WTC11 (cell line): ENCODE measurements around the gene CELA3A. TPM values are rescaled to one million over a fixed set of nuclear protein-coding genes. Genes with fewer than 3 reads are reported as not detected.
A peak's percentile ranks its signal among the peaks of the same experiment; 100 is the strongest.

ENCODE experiments used
- ATAC-seq: fragments of 200-7000 bp; cut with Tn5 transposase; 2 replicates; pipeline ENCODE4 v1.10.0; 2021; ENCODE audit warnings: mild to moderate bottlenecking, moderate library complexity
- CTCF ChIA-PET: fragments of 300-600 bp; sonication (Branson Sonifier 250); formaldehyde crosslinking; loops from one replicate; lab custom pipeline; 2021; ENCODE audit warnings: antibody characterized with exemption; lab: Charles Lee
- POLR2A ChIA-PET: fragments of 350-600 bp; sonication (Branson Sonifier 250); formaldehyde crosslinking; loops from one replicate; lab custom pipeline; 2021; ENCODE audit warnings: antibody characterized with exemption; lab: Charles Lee
- DNase-seq: peaks from one replicate; pipeline ENCODE4 v3.0.0; 2021; ENCODE audit warnings: low spot score
- H3K27ac Mint-ChIP-seq: 2 replicates; pipeline ENCODE4 v1.8.0; 2021; ENCODE audit warnings: mixed read lengths
- H3K27me3 Mint-ChIP-seq: 2 replicates; pipeline ENCODE4 v1.8.0; 2021; ENCODE audit warnings: low read depth, mild to moderate bottlenecking, moderate library complexity, mixed read lengths
- H3K36me3 Mint-ChIP-seq: 2 replicates; pipeline ENCODE4 v1.8.0; 2021; ENCODE audit warnings: mixed read lengths
- H3K4me1 Mint-ChIP-seq: 2 replicates; pipeline ENCODE4 v1.8.0; 2022; ENCODE audit warnings: mixed read lengths
- H3K4me3 Mint-ChIP-seq: 2 replicates; pipeline ENCODE4 v1.8.0; 2021; ENCODE audit warnings: mild to moderate bottlenecking, moderate library complexity, mixed read lengths
- H3K9me3 Mint-ChIP-seq: 2 replicates; pipeline ENCODE4 v1.8.0; 2021; ENCODE audit warnings: mixed read lengths
- CREM ChIP-seq: sonication (generic); formaldehyde crosslinking; IDR thresholded peaks from 2 replicates; pipeline ENCODE4 v1.8.1; 2022; ENCODE audit warnings: mild to moderate bottlenecking, missing genetic modification reagents, moderate library complexity
- GTF2I ChIP-seq: fragments of 250-450 bp; sonication (Bioruptor Pico); conservative IDR thresholded peaks from 2 replicates; pipeline ENCODE4 v1.4.0; 2021; ENCODE audit warnings: mild to moderate bottlenecking
- HMGA2 ChIP-seq: fragments of 250-450 bp; sonication (Bioruptor Pico); IDR thresholded peaks from 2 replicates; pipeline ENCODE4 v1.4.0; 2021; ENCODE audit warnings: mild to moderate bottlenecking, moderate library complexity
- RORB ChIP-seq: fragments of 250-450 bp; sonication (Bioruptor Pico); IDR thresholded peaks from 2 replicates; pipeline ENCODE4 v1.9.0; 2021; ENCODE audit warnings: mild to moderate bottlenecking
- SMAD3 ChIP-seq: sonication (generic); formaldehyde crosslinking; IDR thresholded peaks from 2 replicates; pipeline ENCODE4 v1.8.0; 2022; ENCODE audit warnings: missing genetic modification reagents, mild to moderate bottlenecking, borderline replicate concordance
- TP53 ChIP-seq: sonication (generic); formaldehyde crosslinking; IDR thresholded peaks from 2 replicates; pipeline ENCODE4 v1.8.1; 2023; ENCODE audit warnings: mild to moderate bottlenecking, missing genetic modification reagents
- ZNF263 ChIP-seq: sonication (generic); formaldehyde crosslinking; IDR thresholded peaks from 2 replicates; pipeline ENCODE4 v1.8.1; 2022; ENCODE audit warnings: low read depth, mild to moderate bottlenecking, moderate library complexity, missing genetic modification reagents
- total RNA-seq: library from RNA; stranded (reverse); gene quantifications from 3 replicates; pipeline ENCODE4 v1.2.3, GENCODE V29; 2021
- TF ChIP-seq, protein P1 (sequence below): sonication (generic); formaldehyde crosslinking; IDR thresholded peaks from 2 replicates; pipeline ENCODE4 v1.8.0; 2022; ENCODE audit warnings: missing genetic modification reagents
- TF ChIP-seq, protein P2 (sequence below): sonication (generic); formaldehyde crosslinking; IDR thresholded peaks from 2 replicates; pipeline ENCODE4 v1.8.0; 2022; ENCODE audit warnings: mild to moderate bottlenecking, missing genetic modification reagents
- TF ChIP-seq, protein P3 (sequence below): fragments of 250-450 bp; sonication (Bioruptor Pico); IDR thresholded peaks from 2 replicates; pipeline ENCODE4 v1.9.0; 2021; ENCODE audit warnings: mild to moderate bottlenecking, borderline replicate concordance
- TF ChIP-seq, protein P4 (sequence below): sonication (generic); formaldehyde crosslinking; IDR thresholded peaks from 2 replicates; pipeline ENCODE4 v1.8.0; 2023; ENCODE audit warnings: missing genetic modification reagents, mild to moderate bottlenecking, borderline replicate concordance
- TF ChIP-seq, protein P5 (sequence below): sonication (generic); formaldehyde crosslinking; IDR thresholded peaks from 2 replicates; pipeline ENCODE4 v1.8.1; 2023; ENCODE audit warnings: mild to moderate bottlenecking, missing genetic modification reagents
- TF ChIP-seq, protein P6 (sequence below): sonication (generic); formaldehyde crosslinking; IDR thresholded peaks from 2 replicates; pipeline ENCODE4 v1.8.0; 2023; ENCODE audit warnings: mild to moderate bottlenecking, missing genetic modification reagents

Gene CELA3A
- total RNA-seq, 1 experiment from 2014 or later: 8.0 TPM

DNA sequence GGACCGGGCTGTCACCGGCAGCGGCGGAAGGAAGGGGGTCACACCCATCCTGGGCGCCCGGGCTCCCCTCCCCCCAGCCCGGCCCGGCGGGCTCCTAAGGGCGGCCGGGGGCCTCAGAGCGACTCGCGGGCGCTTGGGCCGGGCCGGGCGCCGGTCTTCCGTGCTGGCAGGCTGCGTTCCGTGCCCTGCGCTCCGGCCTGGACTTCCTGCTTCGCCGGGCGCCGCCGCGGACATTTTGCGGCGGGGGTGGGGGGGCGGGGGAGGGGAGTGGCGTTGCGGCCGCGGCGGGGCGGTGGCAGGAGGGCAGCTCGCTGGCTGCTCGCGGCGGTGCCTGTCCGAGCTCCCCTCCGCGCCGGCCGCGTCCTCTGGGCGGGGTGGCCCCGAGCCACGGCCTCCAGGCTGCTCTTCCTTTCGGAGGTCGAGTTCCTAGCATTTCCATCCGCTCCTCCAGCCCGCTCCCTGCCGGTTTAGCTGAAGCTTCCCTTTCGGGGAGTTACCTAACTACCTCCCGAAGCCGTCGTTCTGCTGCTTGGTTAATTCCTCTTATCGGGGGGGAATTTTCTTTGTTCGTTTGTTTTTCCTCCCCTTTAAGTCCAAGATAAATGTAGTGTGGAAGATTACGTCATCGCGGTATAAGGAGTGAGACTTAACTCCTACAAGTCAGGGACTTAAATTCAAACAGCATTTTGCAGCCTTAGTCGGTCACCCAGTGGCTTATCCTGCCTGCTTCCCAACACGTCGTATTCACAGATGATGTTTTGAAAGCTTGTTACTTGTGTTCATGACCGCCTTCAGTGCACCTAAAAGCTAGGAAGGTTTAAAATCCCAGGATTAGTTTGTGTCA is 51.8 kb downstream of the CELA3A start:
- H3K27me3 Mint-ChIP-seq: no peaks in the 10 kb centered on the region
- H3K4me1 Mint-ChIP-seq: peaks cover 27% of the 10 kb centered on the region
- ATAC-seq (peak; percentile 35), DNase-seq (peak; percentile 58)
- ChIA-PET CTCF (interaction anchor here (0.5 to 2.5 kb wide), 10 partner anchors 13 to 808 kb away, joined by 3 to 8 read pairs (median 4); no protein-coding TSS in a partner anchor), POLR2A (interaction anchor here (0.8 to 1.8 kb wide), 2 partner anchors 13 to 28 kb away, joined by 4 to 12 read pairs; no protein-coding TSS in a partner anchor)
- peak overlapping the region; percentile 89 for H3K27ac Mint-ChIP-seq
- H3K36me3 Mint-ChIP-seq: peaks cover 10% of the 10 kb centered on the region; the same call in 1 of the 2 replicates
- H3K4me3 Mint-ChIP-seq: peak overlapping the region; percentile 92
- peak; percentile 58; the same call in 1 of the 2 replicates for TF ChIP-seq HMGA2 (CRISPR knock-in tag)
- TF ChIP-seq RORB (CRISPR knock-in tag): 0 out of 2 replicates have a peak, but pooled peaks have one; percentile 23
- TF ChIP-seq ZNF263 (CRISPR knock-in tag): no peak
- TF ChIP-seq, protein P1, sequence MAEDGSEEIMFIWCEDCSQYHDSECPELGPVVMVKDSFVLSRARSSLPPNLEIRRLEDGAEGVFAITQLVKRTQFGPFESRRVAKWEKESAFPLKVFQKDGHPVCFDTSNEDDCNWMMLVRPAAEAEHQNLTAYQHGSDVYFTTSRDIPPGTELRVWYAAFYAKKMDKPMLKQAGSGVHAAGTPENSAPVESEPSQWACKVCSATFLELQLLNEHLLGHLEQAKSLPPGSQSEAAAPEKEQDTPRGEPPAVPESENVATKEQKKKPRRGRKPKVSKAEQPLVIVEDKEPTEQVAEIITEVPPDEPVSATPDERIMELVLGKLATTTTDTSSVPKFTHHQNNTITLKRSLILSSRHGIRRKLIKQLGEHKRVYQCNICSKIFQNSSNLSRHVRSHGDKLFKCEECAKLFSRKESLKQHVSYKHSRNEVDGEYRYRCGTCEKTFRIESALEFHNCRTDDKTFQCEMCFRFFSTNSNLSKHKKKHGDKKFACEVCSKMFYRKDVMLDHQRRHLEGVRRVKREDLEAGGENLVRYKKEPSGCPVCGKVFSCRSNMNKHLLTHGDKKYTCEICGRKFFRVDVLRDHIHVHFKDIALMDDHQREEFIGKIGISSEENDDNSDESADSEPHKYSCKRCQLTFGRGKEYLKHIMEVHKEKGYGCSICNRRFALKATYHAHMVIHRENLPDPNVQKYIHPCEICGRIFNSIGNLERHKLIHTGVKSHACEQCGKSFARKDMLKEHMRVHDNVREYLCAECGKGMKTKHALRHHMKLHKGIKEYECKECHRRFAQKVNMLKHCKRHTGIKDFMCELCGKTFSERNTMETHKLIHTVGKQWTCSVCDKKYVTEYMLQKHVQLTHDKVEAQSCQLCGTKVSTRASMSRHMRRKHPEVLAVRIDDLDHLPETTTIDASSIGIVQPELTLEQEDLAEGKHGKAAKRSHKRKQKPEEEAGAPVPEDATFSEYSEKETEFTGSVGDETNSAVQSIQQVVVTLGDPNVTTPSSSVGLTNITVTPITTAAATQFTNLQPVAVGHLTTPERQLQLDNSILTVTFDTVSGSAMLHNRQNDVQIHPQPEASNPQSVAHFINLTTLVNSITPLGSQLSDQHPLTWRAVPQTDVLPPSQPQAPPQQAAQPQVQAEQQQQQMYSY: no peak
- TF ChIP-seq GTF2I (CRISPR knock-in tag): no peak
- TF ChIP-seq SMAD3 (CRISPR knock-in tag): no peak
- no peaks in the 10 kb centered on the region for H3K9me3 Mint-ChIP-seq

DNA sequence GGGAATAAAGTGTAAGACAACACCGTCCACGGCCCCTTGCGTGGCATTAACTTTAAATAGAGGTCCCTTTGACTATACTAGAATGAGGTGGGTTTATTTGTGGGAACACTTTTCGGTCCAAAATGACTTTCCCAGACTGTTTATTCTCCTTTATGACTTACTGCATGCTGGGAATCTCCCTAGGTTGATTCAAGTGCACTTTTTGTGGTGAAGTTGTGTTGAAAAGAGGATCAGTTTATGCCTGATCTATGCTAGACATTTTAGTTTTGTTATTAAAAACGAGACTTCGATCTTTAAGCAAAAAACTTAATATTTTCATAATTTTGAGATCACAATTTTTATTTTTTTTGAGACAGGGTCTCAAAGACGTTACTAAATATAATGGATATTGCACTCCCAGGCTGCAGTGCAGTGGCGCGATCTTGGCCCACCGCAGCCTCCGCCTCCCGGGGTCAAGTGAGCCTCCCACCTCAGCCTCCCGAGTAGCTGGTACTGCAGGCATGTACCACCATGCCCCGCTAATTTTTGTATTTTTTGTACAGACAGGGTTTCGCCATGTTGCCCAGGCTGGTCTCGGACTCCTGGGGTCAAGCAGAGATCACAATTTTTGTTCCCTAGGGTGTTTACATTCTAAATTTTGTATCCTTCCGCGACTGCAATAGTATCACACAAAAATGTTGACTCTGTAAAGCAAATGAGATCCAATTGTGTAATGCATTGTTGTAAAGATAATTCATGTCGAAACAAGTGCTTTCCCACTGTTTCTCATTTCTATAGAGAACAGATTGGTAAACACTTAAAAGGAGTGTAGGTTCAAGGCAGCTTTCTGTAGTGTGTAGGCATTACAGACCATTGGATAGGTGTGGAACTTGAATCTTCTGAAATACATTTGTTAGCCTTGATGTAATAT is 52.7 kb downstream of the CELA3A start:
- Mint-ChIP-seq H3K9me3 (no peaks in the 10 kb centered on the region), H3K4me3 (peak overlapping the region; percentile 92), H3K27me3 (no peaks in the 10 kb centered on the region), H3K36me3 (peaks cover 10% of the 10 kb centered on the region; the same call in 1 of the 2 replicates), H3K4me1 (peaks cover 21% of the 10 kb centered on the region), H3K27ac (peak overlapping the region; percentile 89)
- POLR2A ChIA-PET: no interaction called here
- no peak for ATAC-seq
- CTCF ChIA-PET: interaction anchor here (1.1 kb wide), 1 partner anchor 808 kb away, joined by 3 read pairs; no protein-coding TSS in a partner anchor
- no peak for DNase-seq
- TF ChIP-seq, protein P2, sequence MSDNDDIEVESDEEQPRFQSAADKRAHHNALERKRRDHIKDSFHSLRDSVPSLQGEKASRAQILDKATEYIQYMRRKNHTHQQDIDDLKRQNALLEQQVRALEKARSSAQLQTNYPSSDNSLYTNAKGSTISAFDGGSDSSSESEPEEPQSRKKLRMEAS (CRISPR knock-in tag): no peak
- TF ChIP-seq, protein P3, sequence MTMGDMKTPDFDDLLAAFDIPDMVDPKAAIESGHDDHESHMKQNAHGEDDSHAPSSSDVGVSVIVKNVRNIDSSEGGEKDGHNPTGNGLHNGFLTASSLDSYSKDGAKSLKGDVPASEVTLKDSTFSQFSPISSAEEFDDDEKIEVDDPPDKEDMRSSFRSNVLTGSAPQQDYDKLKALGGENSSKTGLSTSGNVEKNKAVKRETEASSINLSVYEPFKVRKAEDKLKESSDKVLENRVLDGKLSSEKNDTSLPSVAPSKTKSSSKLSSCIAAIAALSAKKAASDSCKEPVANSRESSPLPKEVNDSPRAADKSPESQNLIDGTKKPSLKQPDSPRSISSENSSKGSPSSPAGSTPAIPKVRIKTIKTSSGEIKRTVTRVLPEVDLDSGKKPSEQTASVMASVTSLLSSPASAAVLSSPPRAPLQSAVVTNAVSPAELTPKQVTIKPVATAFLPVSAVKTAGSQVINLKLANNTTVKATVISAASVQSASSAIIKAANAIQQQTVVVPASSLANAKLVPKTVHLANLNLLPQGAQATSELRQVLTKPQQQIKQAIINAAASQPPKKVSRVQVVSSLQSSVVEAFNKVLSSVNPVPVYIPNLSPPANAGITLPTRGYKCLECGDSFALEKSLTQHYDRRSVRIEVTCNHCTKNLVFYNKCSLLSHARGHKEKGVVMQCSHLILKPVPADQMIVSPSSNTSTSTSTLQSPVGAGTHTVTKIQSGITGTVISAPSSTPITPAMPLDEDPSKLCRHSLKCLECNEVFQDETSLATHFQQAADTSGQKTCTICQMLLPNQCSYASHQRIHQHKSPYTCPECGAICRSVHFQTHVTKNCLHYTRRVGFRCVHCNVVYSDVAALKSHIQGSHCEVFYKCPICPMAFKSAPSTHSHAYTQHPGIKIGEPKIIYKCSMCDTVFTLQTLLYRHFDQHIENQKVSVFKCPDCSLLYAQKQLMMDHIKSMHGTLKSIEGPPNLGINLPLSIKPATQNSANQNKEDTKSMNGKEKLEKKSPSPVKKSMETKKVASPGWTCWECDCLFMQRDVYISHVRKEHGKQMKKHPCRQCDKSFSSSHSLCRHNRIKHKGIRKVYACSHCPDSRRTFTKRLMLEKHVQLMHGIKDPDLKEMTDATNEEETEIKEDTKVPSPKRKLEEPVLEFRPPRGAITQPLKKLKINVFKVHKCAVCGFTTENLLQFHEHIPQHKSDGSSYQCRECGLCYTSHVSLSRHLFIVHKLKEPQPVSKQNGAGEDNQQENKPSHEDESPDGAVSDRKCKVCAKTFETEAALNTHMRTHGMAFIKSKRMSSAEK (CRISPR knock-in tag): no peak
- TF ChIP-seq, protein P4, sequence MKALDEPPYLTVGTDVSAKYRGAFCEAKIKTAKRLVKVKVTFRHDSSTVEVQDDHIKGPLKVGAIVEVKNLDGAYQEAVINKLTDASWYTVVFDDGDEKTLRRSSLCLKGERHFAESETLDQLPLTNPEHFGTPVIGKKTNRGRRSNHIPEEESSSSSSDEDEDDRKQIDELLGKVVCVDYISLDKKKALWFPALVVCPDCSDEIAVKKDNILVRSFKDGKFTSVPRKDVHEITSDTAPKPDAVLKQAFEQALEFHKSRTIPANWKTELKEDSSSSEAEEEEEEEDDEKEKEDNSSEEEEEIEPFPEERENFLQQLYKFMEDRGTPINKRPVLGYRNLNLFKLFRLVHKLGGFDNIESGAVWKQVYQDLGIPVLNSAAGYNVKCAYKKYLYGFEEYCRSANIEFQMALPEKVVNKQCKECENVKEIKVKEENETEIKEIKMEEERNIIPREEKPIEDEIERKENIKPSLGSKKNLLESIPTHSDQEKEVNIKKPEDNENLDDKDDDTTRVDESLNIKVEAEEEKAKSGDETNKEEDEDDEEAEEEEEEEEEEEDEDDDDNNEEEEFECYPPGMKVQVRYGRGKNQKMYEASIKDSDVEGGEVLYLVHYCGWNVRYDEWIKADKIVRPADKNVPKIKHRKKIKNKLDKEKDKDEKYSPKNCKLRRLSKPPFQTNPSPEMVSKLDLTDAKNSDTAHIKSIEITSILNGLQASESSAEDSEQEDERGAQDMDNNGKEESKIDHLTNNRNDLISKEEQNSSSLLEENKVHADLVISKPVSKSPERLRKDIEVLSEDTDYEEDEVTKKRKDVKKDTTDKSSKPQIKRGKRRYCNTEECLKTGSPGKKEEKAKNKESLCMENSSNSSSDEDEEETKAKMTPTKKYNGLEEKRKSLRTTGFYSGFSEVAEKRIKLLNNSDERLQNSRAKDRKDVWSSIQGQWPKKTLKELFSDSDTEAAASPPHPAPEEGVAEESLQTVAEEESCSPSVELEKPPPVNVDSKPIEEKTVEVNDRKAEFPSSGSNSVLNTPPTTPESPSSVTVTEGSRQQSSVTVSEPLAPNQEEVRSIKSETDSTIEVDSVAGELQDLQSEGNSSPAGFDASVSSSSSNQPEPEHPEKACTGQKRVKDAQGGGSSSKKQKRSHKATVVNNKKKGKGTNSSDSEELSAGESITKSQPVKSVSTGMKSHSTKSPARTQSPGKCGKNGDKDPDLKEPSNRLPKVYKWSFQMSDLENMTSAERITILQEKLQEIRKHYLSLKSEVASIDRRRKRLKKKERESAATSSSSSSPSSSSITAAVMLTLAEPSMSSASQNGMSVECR (CRISPR knock-in tag): no peak
- TF ChIP-seq, protein P5, sequence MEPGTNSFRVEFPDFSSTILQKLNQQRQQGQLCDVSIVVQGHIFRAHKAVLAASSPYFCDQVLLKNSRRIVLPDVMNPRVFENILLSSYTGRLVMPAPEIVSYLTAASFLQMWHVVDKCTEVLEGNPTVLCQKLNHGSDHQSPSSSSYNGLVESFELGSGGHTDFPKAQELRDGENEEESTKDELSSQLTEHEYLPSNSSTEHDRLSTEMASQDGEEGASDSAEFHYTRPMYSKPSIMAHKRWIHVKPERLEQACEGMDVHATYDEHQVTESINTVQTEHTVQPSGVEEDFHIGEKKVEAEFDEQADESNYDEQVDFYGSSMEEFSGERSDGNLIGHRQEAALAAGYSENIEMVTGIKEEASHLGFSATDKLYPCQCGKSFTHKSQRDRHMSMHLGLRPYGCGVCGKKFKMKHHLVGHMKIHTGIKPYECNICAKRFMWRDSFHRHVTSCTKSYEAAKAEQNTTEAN (CRISPR knock-in tag): no peak
- TF ChIP-seq TP53 (CRISPR knock-in tag): no peak
- no peak for TF ChIP-seq CREM (CRISPR knock-in tag)
- TF ChIP-seq, protein P6, sequence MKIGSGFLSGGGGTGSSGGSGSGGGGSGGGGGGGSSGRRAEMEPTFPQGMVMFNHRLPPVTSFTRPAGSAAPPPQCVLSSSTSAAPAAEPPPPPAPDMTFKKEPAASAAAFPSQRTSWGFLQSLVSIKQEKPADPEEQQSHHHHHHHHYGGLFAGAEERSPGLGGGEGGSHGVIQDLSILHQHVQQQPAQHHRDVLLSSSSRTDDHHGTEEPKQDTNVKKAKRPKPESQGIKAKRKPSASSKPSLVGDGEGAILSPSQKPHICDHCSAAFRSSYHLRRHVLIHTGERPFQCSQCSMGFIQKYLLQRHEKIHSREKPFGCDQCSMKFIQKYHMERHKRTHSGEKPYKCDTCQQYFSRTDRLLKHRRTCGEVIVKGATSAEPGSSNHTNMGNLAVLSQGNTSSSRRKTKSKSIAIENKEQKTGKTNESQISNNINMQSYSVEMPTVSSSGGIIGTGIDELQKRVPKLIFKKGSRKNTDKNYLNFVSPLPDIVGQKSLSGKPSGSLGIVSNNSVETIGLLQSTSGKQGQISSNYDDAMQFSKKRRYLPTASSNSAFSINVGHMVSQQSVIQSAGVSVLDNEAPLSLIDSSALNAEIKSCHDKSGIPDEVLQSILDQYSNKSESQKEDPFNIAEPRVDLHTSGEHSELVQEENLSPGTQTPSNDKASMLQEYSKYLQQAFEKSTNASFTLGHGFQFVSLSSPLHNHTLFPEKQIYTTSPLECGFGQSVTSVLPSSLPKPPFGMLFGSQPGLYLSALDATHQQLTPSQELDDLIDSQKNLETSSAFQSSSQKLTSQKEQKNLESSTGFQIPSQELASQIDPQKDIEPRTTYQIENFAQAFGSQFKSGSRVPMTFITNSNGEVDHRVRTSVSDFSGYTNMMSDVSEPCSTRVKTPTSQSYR: no peak
